Mesenchymal stem cell (in vitro differentiated cells and primary cell): ENCODE data around the gene ANXA8L1.
"Not testable (repeated sequence)": the region's sequence is repeated elsewhere in the genome, so short reads cannot be mapped to it uniquely, and the experiment has no call there.

Experiments used
- DNase-seq: peaks from one replicate; pipeline ENCODE4 v3.0.0-alpha.2; 2013
- H2AFZ ChIP-seq: one replicate; pipeline ENCODE4 v1.6.1; 2013; ENCODE audit warnings: low read depth, mild to moderate bottlenecking, control low read depth, inconsistent platforms, low read length, moderate library complexity
- H2AK5ac ChIP-seq: 2 replicates; pipeline ENCODE4 v1.6.1; 2013; ENCODE audit warnings: low read length, moderate library complexity, mild to moderate bottlenecking, inconsistent platforms; ENCODE audit not compliant: severe bottlenecking
- H2BK120ac ChIP-seq: one replicate; pipeline ENCODE4 v1.6.1; 2013; ENCODE audit warnings: low read depth, mild to moderate bottlenecking, inconsistent platforms, low read length, moderate library complexity
- H2BK12ac ChIP-seq, 2 experiments: one replicate each; pipeline ENCODE4 v1.6.1; 2013; ENCODE audit warnings: inconsistent platforms in 2 of 2, low read length in 2 of 2, mild to moderate bottlenecking in 2 of 2, moderate library complexity in 2 of 2, control low read depth in 1 of 2
- H2BK15ac ChIP-seq: one replicate; pipeline ENCODE4 v1.6.1; 2013; ENCODE audit warnings: mild to moderate bottlenecking, low read depth, inconsistent platforms; ENCODE audit not compliant: poor library complexity, severe bottlenecking
- H2BK5ac ChIP-seq: 2 replicates; pipeline ENCODE4 v1.6.1; 2013; ENCODE audit warnings: low read depth, mild to moderate bottlenecking, low read length, control low read depth, inconsistent platforms; ENCODE audit not compliant: poor library complexity, severe bottlenecking
- H3K14ac ChIP-seq, 2 experiments: one replicate each; pipeline ENCODE4 v1.6.1; 2013; ENCODE audit warnings: inconsistent platforms in 2 of 2, low read length in 2 of 2, control low read depth in 1 of 2, mild to moderate bottlenecking in 1 of 2, moderate library complexity in 1 of 2
- H3K18ac ChIP-seq, 2 experiments: one replicate each; pipeline ENCODE4 v1.6.1; 2013; ENCODE audit warnings: inconsistent platforms in 2 of 2, low read length in 2 of 2, control low read depth in 1 of 2, low read depth in 1 of 2, mild to moderate bottlenecking in 1 of 2
- H3K23ac ChIP-seq, 2 experiments: one replicate each; pipeline ENCODE4 v1.6.1; 2013; ENCODE audit warnings: inconsistent platforms in 2 of 2, low read length in 2 of 2, mild to moderate bottlenecking in 2 of 2, moderate library complexity in 2 of 2, control low read depth in 1 of 2
- H3K27ac ChIP-seq: 2 replicates; pipeline ENCODE4 v1.5.1; 2013; ENCODE audit warnings: mild to moderate bottlenecking, moderate library complexity, low read length, control low read depth, inconsistent platforms; ENCODE audit not compliant: poor library complexity, severe bottlenecking
- H3K27me3 ChIP-seq, 2 experiments: 2 replicates each; pipeline versions ENCODE4 v1.6.1 to v1.7.0; 2013; ENCODE audit warnings: low read length in 2 of 2, mild to moderate bottlenecking in 2 of 2, moderate library complexity in 2 of 2, control low read depth in 1 of 2, inconsistent platforms in 1 of 2; ENCODE audit not compliant: control insufficient read depth in 1 of 2, insufficient read depth in 1 of 2
- H3K36me3 ChIP-seq, 2 experiments: 2 replicates each; pipeline versions ENCODE4 v1.6.1 to v1.7.0; 2013; ENCODE audit warnings: low read length in 2 of 2, control low read depth in 1 of 2, inconsistent platforms in 1 of 2, low read depth in 1 of 2, mild to moderate bottlenecking in 1 of 2; ENCODE audit not compliant: insufficient read depth in 2 of 2, control insufficient read depth in 1 of 2
- H3K4ac ChIP-seq, 2 experiments: one replicate each; pipeline ENCODE4 v1.6.1; 2013; ENCODE audit warnings: inconsistent platforms in 2 of 2, low read length in 2 of 2, mild to moderate bottlenecking in 2 of 2, moderate library complexity in 2 of 2, control low read depth in 1 of 2, low read depth in 1 of 2
- H3K4me1 ChIP-seq: 2 replicates; pipeline ENCODE4 v1.6.1; 2013; ENCODE audit warnings: low read depth, low read length, control low read depth; ENCODE audit not compliant: control insufficient read depth, insufficient read depth
- H3K4me2 ChIP-seq: 2 replicates; pipeline ENCODE4 v1.6.1; 2013; ENCODE audit warnings: low read length, mild to moderate bottlenecking, inconsistent platforms; ENCODE audit not compliant: poor library complexity, severe bottlenecking
- H3K4me3 ChIP-seq, 2 experiments: 2 replicates each; pipeline versions ENCODE4 v1.5.1 to v1.7.0; 2013; ENCODE audit warnings: low read length in 2 of 2, mild to moderate bottlenecking in 2 of 2, control low read depth in 1 of 2, low read depth in 1 of 2; ENCODE audit not compliant: insufficient read depth in 1 of 2
- H3K79me1 ChIP-seq: replicated peaks from 2 replicates; pipeline ENCODE4 v1.6.1; 2013; ENCODE audit warnings: mild to moderate bottlenecking, control low read depth, low read length, inconsistent platforms; ENCODE audit not compliant: poor library complexity, severe bottlenecking
- H3K9ac ChIP-seq: 2 replicates; pipeline ENCODE4 v1.7.0; 2013; ENCODE audit warnings: mild to moderate bottlenecking, low read length, moderate library complexity
- H3K9me3 ChIP-seq: 2 replicates; pipeline ENCODE4 v1.7.0; 2013; ENCODE audit warnings: mild to moderate bottlenecking, low read length; ENCODE audit not compliant: control insufficient read depth
- H4K8ac ChIP-seq: one replicate; pipeline ENCODE4 v1.6.1; 2013; ENCODE audit warnings: inconsistent platforms, mild to moderate bottlenecking, low read length, moderate library complexity
- H4K91ac ChIP-seq: one replicate; pipeline ENCODE4 v1.6.1; 2013; ENCODE audit warnings: mild to moderate bottlenecking, low read length, inconsistent platforms
- WGBS: methylation state at CpG from one replicate; pipeline ENCODE4 v1.1.7; 2013; ENCODE audit warnings: mixed read lengths; 5-methylcytosine and 5-hydroxymethylcytosine counted together

Gene ANXA8L1

DNA sequence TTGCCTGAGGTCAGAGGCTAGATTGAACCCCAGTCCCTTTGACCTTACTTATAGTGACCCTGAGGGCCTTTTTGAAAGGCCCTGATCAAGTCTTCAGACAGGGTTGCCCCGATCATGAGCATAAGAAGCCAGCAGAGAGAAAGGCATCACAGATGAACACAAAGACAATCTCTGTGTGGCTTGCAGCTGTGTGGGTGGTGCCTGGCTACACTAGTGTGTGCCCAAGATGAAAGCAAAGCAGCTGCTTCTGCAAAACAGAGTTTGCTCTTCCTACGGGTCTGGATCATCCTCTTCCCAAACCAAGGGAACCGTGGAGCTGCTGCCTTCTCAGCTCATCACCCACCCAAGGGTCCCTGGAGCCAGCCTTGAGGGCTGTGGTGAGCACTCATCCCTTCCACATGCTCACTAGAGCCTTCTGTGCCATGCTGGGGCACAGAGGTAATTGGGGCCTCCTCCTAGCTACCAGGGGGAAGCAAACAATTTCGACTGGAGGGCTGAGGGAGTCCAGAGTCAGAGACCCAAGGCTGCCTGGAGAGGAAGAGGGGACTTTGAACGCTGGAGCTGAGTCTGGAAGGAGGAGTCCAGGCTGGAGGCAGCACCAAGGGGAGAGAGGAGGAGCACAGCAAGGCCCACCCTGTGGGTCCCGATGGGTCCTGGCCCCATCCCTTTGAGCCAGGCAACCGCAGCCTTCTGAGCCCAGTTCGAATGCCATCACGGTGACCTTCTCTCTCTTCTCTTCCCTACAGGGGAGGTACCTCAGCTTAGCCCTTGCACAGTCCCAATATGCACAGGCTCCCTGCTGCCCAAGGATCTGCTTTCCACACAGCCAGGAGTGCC lies 46.5 kb upstream of the ANXA8L1 start:
- no peak overlapping the region for H2BK15ac ChIP-seq
- H2BK120ac ChIP-seq = no peak overlapping the region
- H3K36me3 ChIP-seq = no peaks in the 10 kb centered on the region
- 80% methylated on average over 9 of the region's 9 CpGs for WGBS
- no peak overlapping the region for H3K27ac ChIP-seq
- no peak overlapping the region for H3K9ac ChIP-seq
- no peaks in the 10 kb centered on the region for H3K9me3 ChIP-seq
- no peak overlapping the region for H2BK12ac ChIP-seq
- H4K8ac ChIP-seq = no peak overlapping the region
- H3K23ac ChIP-seq = no peak overlapping the region
- no peak overlapping the region for H4K91ac ChIP-seq
- no peak overlapping the region for H3K4me3 ChIP-seq
- H3K4me1 ChIP-seq = peaks cover 4% of the 10 kb centered on the region
- DNase-seq = no peak
- peaks cover 31 to 58% of the 10 kb centered on the region in 2 experiments for H3K27me3 ChIP-seq
- H3K14ac ChIP-seq = peak overlapping the region in 1 of 2 experiments; percentile 3
- no peak overlapping the region for H3K18ac ChIP-seq
- no peak overlapping the region for H2BK5ac ChIP-seq
- H2AFZ ChIP-seq = no peak overlapping the region
- H3K4ac ChIP-seq = no peak overlapping the region
- H3K4me2 ChIP-seq = no peak overlapping the region
- H2AK5ac ChIP-seq = no peak overlapping the region
- no peaks in the 10 kb centered on the region for H3K79me1 ChIP-seq

DNA sequence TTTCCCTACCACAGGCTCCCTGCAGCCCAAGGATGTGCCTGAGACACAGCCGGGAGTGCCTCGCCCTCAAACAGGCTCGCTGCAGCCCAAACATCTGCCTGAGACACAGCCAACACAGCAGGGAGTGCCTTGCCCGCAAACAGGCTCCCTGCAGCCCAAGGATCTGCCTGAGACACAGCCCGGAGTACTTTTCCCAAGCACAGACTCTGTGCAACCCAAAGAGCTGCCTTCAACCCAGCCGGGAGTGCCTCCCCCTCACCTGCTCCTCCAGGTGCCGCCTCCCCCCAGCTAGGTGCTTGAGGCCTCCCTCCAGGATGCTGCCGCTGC lies 45.9 kb upstream of the ANXA8L1 start:
- WGBS = 42% methylated on average over 8 of the region's 8 CpGs

DNA sequence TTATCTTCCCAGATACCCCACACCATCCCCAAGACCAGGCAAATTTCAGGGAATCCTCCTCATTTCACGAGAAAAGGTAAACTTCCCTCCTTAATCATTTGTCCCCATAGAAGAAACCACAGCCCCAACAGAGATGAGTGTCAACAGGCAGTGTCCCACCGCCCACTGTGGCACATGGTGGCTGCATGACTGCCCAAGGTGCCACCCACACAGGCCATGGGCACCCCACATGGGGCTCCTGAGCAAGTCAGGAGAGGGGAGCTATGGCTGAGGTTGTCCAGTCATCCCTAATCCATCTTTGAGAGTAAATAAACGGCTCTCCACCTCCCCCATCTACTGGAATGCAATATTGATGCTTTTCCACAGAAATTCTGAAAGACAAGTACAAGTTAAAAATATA lies 44.7 kb upstream of the ANXA8L1 start:
- Histone ChIP-seq H3K4me2 (no peak overlapping the region), H2BK12ac (no peak overlapping the region), H3K9ac (no peak overlapping the region), H3K18ac (no peak overlapping the region), H3K27me3 (peaks cover 31 to 56% of the 10 kb centered on the region in 2 experiments), H3K27ac (no peak overlapping the region), H3K14ac (no peak overlapping the region), H3K79me1 (no peaks in the 10 kb centered on the region), H2AK5ac (no peak overlapping the region), H3K4me3 (no peak overlapping the region), H2BK15ac (no peak overlapping the region), H3K9me3 (no peaks in the 10 kb centered on the region), H2BK5ac (no peak overlapping the region), H4K8ac (no peak overlapping the region), H4K91ac (no peak overlapping the region), H3K23ac (no peak overlapping the region), H2AFZ (no peak overlapping the region), H3K4me1 (peaks cover 4% of the 10 kb centered on the region), H2BK120ac (no peak overlapping the region), H3K4ac (no peak overlapping the region), H3K36me3 (no peaks in the 10 kb centered on the region)
- DNase-seq = no peak
- WGBS = 65% methylated on average over 2 of the region's 3 CpGs

More for the DNA sequence above, 45.9 kb upstream of the ANXA8L1 start:
- H3K4me2 ChIP-seq = no peak overlapping the region
- no peak overlapping the region for H2BK15ac ChIP-seq
- H3K23ac ChIP-seq = no peak overlapping the region
- no peak overlapping the region for H2BK120ac ChIP-seq
- H2BK12ac ChIP-seq = no peak overlapping the region
- H3K4me1 ChIP-seq = peaks cover 4% of the 10 kb centered on the region
- no peaks in the 10 kb centered on the region for H3K79me1 ChIP-seq
- no peak overlapping the region for H2AFZ ChIP-seq
- H4K8ac ChIP-seq = no peak overlapping the region
- no peak overlapping the region for H3K27ac ChIP-seq
- no peak overlapping the region for H3K9ac ChIP-seq
- H3K4ac ChIP-seq = no peak overlapping the region
- peaks cover 31 to 56% of the 10 kb centered on the region in 2 experiments for H3K27me3 ChIP-seq
- H3K9me3 ChIP-seq = no peaks in the 10 kb centered on the region
- no peaks in the 10 kb centered on the region for H3K36me3 ChIP-seq
- H2AK5ac ChIP-seq = no peak overlapping the region
- peak overlapping the region in 1 of 2 experiments; percentile 3 for H3K14ac ChIP-seq
- no peak overlapping the region for H3K18ac ChIP-seq
- no peak overlapping the region for H4K91ac ChIP-seq
- no peak overlapping the region for H3K4me3 ChIP-seq
- no peak overlapping the region for H2BK5ac ChIP-seq
- no peak for DNase-seq

DNA sequence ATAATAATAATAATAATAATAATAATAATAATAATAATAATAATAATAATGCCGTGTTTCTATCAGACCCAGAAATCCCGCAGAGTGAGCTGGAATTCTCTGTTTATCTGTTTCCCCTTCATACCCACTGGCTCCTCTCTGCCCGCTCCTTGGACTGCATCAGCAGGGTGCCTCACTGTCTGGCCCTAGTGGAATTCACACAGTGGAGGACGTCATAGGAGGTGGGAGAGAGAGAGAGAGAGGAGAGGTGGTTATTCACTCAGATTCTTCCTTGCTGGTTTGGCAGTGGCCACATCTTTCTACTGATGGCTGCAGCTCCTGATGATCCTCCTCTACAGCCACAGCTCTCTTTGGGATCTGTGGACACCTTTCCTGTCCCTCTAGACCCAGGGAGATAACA lies 10.1 kb upstream of the ANXA8L1 start:
- not testable (repeated sequence) for H3K79me1 ChIP-seq, H3K18ac ChIP-seq, H3K27me3 ChIP-seq, H3K27ac ChIP-seq, H3K4me3 ChIP-seq, H2AFZ ChIP-seq, H2AK5ac ChIP-seq, H3K23ac ChIP-seq, H3K4me2 ChIP-seq, H3K4ac ChIP-seq, DNase-seq, H4K8ac ChIP-seq, H3K14ac ChIP-seq, H3K36me3 ChIP-seq, H3K4me1 ChIP-seq, H3K9me3 ChIP-seq, H2BK15ac ChIP-seq, H4K91ac ChIP-seq, H2BK5ac ChIP-seq, H3K9ac ChIP-seq, H2BK12ac ChIP-seq, H2BK120ac ChIP-seq
- no CpG with 5 or more reads among the region's 4 CpGs for WGBS
